ENCODE data around the gene RTKN.

DNA sequence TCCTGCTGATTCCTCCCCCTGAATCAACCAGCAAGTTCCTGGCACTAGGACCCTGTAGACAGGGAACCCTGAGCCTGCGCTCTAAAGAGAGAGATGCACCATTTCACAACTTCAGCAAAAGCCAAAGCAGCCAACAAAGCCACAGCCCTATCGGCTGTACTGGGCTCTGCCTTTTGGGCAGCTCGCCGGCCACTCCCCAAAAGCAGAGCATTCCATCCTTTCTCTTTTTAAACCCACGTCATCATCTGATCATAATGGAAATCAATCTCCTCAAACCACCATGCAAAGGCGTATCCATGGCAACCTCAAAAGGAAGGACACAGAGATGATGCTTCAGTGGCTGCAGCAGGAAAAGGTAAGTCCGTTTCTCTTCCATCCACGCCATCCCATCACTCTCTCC is 56.3 kb downstream of the RTKN start:
- TF ChIP-seq, protein P1, sequence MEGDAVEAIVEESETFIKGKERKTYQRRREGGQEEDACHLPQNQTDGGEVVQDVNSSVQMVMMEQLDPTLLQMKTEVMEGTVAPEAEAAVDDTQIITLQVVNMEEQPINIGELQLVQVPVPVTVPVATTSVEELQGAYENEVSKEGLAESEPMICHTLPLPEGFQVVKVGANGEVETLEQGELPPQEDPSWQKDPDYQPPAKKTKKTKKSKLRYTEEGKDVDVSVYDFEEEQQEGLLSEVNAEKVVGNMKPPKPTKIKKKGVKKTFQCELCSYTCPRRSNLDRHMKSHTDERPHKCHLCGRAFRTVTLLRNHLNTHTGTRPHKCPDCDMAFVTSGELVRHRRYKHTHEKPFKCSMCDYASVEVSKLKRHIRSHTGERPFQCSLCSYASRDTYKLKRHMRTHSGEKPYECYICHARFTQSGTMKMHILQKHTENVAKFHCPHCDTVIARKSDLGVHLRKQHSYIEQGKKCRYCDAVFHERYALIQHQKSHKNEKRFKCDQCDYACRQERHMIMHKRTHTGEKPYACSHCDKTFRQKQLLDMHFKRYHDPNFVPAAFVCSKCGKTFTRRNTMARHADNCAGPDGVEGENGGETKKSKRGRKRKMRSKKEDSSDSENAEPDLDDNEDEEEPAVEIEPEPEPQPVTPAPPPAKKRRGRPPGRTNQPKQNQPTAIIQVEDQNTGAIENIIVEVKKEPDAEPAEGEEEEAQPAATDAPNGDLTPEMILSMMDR (IDR thresholded peaks at IDR 0.05): no peak
- no peak for TF ChIP-seq SIN3A (IDR thresholded peaks at IDR 0.05; ENCODE audit: borderline replicate concordance, insufficient read depth, low read depth, low read length)

All from Panc1 (cell line).